HuH-7 (cell line): ENCODE measurements around the gene BAHCC1.
A peak's percentile ranks its signal among the peaks of the same experiment; 100 is the strongest.

Experiments
- DNase-seq: peaks from one replicate; pipeline ENCODE4 v3.0.0; 2011; ENCODE audit warnings: low spot score

BAHCC1 gene

DNA sequence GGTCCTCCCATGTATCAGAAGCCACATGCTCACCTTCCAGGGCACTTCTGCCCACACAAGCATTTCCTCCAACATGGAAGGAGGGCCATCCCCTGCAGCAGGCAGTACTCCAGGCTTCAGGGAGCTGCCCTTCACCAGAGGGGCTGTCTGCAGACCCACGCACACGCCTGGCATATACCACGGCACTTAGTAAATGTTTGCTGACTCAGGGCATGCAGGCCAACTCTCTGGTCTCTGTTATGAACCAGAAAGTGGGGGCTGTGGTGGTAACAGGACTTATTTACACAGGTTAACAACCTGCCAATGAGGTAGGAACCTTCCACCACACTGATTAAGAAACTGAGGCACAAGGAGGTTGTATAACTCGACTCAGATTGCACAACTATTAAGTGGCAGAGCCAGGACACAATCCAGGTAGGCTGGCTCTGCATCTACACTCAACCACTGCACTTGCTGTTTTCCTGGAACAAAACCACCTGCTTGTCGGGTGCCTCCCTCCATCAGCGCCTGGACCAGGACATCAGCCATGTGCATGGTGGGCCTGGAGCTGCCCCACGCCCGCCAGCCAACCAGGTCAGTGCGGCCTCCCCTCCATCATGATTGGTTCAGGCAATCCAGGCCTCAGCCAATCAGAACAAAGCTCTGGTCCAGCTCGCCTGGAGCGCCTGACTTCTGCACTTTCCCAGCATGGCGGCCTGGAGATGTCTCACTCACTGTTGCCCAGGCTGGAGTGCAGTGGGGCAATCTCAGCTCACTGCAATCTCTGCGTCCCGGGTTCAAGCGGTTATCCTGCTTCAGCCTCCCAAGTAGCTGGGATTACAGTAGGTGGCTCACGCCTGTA lies 98.2 kb downstream of the BAHCC1 start:
- DNase-seq, result no peak

DNA sequence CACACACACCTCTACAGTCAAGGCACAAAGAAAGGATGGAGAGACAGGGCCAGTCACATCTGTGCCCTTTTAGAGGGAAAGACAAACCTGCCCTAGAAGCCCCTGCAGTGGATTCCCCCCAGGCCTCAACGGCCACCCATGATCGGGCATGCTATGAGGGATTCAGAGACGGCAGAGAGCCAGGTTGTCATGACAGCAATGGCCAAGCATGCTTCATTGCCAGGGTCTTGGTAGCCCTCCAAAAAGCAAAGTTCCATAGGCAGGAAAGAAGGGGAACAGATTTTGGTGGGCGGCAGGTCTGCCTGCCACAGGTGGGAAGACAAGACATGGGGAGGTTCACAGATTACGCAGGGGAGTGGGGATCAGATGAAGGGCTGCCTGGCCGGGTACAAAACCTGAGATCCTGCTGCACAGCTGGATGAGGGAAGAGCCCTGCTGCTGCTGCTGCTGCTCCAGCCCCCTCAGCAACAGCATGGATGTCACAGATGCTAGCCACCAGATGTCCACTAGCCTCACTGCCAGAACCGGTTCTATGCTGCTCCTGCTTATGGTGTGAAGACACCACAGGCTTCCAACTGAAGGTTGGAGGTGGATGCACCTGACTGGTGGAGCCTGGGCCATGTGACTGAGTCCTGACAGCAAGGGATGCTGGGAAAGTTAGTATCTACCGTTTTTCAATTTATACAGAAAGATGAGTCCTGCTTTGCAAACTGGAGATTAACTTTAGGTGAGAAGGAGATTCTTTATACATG lies 99.5 kb downstream of the BAHCC1 start:
- no peak for DNase-seq

DNA sequence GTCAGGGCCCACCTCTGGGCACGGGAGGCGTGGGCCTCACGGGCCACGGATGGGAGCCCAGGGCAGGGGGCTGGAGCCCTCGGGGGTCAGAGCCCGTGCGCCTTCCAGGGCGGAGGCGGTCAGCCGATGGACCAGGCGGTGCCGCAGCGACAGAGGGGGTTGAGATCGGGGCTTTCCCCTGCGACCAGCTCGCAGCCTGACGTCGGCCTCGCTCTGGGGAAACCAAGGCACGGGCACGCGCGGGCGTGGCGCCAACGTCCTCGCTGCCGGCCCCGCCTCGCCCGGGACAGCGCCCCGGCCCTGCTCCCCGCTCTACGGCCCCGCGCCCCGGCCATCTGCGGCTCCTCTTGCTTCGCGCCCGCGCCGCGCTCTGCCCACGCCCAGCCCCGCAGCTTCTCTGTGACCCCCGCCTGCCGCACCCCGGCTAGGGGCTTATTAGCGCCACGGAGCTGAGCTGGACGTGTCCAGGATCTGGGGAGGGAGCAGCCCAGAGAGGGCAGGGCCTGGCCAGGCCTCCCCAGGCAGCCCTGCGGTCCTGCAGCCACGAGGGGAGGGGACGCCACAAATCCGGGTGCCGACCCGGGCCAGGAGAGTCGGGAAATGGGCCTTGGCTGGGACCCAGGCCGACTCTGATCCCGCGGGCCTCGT lies 103.8 kb downstream of the BAHCC1 start:
- DNase-seq, result no peak

DNA sequence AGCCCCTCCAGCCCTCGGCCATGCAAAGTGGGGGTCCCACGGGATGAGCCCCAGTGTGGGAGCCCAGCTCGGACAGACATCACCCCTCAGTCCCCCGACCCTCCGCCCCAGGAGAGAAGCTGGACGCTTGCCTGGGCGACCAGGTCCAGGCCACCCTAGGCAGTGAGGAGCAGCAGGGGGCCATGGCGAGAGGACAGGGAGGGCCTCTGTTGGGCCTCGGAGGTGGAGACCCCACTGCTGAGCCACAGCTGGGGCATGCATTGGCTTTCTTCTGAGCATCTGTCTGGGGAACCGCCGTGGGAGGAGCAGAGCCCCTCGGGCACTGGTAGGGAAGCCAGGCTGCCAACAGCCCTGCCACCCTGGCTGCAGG lies 104.3 kb downstream of the BAHCC1 start:
- DNase-seq, result no peak

DNA sequence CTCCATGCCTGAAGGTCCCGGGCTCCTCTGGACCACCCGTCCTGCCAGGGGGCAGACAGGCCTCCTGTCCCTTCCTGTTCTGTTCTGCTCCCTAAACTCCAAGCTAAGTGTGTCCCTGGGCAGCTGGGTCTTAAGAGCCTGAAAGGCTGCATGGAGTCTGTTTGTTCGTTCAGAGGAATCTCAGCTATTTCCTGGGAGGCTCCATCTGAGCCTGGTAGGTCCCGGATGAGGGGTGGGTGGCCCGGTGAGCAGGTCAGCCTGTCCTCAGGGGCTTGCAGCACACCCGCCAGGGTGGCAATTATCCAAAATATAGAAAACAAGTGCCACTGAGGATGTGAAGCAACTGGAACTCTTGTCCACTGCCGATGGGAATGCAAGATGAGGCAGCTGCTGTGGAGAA lies 104.8 kb downstream of the BAHCC1 start:
- DNase-seq, result no peak

DNA sequence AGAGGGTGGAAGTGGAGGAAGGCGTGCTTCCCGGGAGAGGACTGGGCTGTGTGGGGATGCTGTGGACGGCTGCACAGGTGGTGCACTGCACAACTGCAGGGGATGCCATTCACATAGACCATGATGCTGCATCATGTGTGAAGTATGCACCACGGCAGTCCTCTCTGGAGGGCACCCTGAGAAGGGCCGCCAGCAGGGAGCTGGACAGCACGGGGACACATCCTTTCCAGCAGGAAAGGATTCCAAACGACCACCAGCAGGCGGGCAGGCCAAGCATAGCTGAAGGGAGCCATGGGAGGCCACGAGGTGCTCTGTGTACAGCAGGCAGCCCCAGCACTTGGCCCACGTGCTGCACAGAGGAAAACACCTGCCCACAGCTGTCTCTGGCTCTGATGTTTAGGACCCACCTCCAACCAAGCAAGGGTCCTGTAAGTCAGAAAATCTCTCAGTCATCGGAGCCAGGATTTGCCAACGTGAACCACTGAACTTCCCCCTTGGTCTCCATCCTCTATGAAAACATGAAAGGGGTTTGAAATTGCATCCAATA lies 107.3 kb downstream of the BAHCC1 start:
- DNase-seq, result no peak

DNA sequence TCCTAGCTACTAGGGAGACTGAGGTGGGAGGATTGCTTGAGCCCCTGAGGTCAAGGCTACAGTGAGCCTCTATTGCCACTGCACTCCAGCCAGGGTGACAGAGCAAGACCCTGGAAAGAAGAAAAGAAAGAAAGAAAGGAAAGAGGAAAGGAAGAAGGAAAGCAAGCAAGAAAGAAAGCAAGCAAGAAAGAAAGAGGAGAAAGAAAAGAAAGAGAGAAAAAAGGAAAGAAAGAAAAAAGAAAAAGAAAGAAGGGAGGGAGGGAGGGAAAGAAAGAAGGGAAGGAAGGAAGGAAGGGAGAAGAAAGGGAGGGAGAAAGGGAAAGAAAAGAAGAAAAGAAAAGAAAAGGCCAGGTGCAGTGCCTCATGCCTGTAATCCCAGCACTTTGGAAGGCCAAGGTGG lies 108.4 kb downstream of the BAHCC1 start:
- no peak for DNase-seq

DNA sequence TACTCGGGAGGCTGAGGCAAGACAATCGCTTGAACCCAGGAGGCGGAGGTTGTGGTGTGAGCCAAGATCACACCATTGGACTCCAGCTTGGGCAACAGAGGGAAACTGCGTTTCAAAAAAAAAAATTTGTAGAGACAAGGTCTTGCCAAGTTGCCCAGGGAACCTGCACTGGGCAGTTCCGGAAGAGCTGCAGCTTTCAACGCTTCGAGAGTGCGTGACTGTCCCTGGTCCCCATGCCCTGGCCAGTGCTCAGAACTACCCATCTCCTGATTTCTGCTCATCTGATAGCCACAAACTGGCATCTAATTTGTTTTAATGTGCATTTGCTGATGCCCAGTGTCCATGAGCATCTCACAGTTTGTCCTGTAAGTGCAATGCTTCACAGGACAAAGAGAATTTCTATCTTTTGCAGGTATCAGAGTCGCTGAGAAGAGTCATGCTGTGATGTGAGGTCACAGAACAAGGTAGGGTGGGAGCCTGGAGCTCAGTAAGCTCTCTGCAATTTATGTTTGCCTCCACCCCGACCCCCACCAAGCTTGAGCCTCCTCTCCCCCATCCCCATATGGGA lies 113.5 kb downstream of the BAHCC1 start:
- no peak for DNase-seq

DNA sequence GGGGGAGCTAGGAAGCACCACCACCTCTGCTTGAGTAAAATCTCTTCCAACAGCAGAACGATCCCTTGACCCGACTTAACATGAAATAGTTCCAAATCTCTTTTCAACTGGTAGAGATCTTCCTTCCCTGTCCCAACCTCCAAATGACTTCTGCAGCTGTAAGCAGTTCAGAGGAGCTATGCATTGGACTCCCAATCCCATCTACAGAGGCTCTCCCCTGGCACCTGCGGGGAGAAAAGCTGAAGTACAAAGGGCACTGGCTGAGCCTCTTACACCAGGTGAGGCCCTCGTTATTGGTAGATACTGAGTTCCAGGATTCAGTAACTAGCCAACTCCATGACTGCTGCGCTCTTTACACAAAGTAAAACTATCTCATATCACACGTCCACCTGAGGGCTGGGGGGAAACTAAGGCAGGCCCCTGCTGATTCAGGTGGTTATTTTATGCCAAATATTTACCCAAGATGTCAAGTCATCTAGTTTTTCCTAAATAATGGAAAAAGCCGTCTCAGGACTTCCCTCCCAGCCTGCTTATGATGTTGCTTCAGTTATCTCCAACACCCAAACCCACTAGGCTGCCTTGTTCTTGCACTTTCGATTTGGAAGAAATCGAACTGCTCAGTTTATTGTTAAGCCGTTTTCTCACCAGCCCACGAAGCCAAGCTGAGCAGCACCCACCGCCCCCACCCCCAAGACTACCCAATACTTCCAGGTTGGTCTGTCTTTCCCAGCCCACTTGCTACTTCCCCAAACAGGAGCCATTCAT lies 114.1 kb downstream of the BAHCC1 start:
- no peak for DNase-seq

DNA sequence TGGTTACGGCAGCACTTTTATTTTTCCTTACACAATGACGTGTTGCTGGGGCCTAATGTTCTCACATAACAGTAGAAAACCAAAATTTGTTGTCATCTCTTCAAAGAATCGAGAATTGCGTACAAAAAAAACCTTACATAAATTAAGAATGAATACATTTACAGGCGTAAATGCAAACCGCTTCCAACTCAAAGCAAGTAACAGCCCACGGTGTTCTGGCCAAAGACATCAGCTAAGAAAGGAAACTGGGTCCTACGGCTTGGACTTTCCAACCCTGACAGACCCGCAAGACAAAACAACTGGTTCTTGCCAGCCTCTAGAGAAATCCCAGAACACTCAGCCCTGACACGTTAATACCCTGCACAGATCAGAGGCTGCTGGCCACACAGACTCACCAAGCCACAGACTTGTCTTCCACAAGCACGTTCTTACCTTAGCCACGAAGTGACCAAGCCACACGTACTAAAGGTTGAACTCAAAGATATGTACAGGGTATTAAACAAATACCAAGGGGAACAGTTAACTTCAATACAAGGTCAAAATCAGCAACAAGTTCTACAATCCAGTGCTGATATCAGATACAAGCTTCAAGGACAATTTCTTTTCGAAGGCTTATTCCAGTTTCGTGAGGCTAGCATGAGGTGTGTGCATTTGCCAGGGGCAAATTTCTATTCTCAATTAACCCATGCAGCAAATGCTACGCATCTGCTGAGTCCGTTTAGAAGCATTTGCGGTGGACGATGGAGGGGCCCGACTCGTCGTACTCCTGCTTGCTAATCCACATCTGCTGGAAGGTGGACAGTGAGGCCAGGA lies 114.9 kb downstream of the BAHCC1 start:
- no peak for DNase-seq

DNA sequence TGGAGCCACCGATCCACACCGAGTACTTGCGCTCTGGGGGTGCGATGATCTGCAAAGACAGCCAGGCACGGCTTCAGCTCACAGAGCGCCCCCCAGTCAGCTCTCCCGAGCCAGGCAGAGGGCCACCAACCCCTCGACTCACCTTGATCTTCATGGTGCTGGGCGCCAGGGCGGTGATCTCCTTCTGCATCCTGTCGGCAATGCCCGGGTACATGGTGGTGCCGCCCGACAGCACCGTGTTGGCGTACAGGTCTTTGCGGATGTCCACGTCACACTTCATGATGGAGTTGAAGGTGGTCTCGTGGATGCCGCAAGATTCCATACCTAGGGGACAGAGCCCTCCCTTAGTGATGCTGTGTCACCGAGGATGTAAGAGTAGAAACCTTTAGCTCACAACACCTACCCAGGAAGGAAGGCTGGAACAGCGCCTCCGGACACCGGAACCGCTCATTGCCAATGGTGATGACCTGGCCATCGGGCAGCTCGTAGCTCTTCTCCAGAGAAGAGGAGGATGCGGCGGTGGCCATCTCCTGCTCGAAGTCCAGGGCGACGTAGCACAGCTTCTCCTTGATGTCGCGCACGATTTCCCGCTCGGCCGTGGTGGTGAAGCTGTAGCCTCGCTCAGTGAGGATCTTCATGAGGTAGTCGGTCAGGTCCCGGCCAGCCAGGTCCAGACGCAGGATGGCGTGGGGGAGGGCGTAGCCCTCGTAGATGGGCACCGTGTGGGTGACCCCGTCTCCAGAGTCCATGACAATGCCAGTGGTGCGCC lies 115.7 kb downstream of the BAHCC1 start:
- DNase-seq, result no peak

DNA sequence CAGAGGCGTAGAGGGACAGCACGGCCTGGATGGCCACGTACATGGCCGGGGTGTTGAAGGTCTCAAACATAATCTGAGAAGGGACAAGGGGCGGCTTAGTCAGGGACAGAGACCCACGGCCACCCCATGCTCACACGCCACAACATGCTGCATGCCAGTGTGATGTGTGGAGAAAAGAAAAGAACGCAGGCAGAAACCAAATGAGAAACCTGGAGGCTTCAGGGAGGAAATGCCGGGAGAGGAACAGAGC lies 116.2 kb downstream of the BAHCC1 start:
- DNase-seq, result no peak

DNA sequence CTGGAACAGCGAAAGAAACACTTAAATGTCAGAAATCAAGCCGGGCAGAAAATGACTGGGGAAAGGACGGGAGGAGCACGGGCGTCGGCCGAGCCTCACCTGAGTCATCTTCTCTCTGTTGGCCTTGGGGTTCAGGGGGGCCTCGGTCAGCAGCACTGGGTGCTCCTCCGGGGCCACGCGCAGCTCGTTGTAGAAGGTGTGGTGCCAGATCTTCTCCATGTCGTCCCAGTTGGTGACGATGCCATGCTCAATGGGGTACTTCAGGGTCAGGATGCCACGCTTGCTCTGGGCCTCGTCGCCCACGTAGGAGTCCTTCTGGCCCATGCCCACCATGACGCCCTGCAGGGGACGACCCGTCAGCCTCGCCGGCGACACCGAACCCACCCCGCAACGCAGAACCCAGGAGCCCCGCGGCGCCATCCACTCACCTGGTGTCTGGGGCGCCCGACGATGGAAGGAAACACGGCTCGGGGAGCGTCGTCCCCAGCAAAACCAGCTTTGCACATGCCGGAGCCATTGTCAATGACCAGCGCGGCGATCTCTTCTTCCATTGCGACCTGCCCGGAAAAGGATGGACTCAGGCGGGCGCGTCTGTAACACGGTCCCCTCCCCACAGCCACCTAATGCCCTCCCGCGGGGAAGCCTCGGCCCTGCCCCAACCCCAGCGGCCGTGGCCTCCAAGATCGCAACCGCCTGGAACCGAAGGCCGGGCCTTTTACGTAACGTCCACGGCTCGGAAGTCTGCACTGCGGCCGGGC lies 116.7 kb downstream of the BAHCC1 start:
- DNase-seq, result no peak

DNA sequence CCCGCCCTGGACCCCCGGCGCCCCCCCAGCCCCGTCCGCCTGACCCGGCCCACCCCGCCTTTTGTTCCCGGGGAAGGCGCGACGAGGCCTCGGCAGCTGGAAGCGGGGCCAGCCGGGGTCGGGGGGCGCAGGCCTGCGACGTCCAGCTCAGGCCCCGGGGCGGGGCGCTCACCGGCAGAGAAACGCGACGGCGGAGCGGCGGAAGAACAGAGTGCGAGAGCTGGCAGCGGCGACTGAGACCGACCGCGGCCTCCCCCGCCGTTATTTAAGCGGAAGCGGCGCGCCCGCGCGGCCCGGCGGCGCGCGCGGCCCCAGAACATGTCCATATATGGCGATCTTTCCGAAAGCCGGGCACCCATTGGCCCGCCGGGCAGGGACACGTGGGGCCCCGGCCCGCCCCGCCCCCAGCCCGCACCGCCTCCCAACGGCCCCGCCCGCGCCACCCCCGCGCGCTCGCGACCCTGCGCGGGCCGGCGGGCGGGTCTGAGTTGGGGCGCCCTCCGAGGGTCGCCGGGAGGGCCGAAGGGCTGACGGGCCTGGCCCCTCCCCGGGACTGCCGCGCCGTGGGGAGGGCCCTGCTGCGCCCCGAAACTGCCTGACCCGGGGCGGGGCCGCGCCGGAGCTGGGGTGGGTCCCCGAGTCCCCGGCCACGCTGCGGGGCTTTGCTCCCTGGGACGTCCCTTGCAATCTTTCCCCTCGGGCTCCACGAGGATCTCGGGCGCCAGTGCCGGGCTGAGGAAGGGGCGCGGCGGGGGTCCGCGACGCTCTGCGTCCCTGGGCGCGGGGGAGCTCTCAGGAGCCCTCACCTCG lies 117.5 kb downstream of the BAHCC1 start, which contains the start of gene ACTG1:
Gene ACTG1, minus strand, starts transcription at position 238 of the 810 bp plus-strand sequence. CDS start 445 bp downstream, outside the sequence.
- DNase-seq, result peak; percentile 95

DNA sequence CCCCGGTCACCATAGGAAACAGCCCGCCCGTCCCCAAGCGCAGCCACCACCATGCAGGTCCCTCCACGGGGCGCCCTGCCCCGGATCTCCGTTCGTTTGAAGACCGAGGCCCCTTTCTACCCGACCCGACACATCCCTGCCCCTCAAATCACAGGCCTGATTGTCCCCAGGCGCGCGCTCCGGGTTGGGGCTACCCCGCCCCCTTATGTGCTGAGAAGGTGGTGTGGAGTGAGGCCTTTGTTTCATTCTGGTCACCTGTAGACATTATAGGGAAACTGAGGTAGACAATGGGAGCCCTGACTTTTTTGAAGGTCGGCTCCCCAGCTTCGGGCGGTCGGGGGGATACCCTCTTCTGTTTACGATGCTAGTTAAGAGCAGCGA lies 118.1 kb downstream of the BAHCC1 start:
- no peak for DNase-seq

DNA sequence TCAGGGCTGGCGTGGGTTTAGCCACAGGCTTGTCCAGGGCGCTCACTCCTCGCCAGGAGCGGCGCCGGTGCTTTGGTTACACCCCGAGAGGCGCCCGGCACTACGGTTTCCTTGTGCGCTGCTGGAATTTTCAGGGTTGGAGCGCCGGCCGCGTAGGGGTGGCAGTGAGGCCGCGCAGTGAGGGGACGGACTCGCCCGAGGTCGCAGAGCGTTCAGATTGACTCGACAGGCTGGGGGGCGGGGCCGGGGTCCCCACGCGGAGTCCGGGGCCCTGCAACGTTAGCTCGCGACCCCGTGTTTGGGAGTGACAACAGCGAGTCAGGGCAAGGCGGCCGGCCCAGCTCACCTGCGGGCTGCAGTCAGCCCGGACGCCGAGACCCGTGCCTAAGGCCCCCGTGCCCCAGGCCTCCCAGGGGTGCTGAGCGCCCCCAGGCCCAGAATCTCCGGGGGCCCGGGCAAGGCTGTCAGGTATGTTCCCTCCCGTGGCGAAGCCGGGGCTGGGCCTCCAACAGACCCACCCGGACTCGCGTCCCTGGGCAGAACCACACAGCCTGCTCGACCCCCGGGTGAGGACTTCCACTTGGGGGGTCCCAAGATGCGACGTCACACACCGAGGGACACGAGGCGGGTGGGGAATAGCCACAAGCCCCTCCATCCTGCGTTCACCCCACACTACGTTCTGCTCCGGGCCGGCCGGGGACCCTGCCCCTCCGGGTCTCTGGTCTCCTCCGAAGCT lies 118.7 kb downstream of the BAHCC1 start:
- no peak for DNase-seq

DNA sequence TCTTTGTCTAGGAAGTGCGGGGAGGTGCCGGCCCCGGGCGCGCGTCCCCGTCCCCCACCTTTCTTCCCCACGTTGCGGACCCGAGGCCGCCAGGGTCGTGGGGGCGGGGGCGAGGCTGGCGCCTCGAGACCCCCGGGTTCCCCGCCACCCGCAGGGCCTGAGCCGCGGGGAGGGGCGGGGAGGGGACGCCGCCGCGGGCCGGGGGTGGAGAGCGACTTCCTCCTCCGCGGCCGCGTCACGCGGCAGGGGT lies 119.2 kb downstream of the BAHCC1 start:
- DNase-seq, result no peak
